HEK293 (cell line): ENCODE measurements around the gene METRNL.

Experiments used
- CTCF ChIA-PET: fragments of 350-600 bp; formaldehyde crosslinking; extraction: SDS; loops from one replicate; lab custom pipeline; 2021; ENCODE audit warnings: antibody characterized with exemption; lab: Yijun Ruan, JAX
- POLR2A ChIA-PET: fragments of 300-600 bp; formaldehyde crosslinking; extraction: SDS; loops from one replicate; lab custom pipeline; 2020; ENCODE audit warnings: antibody characterized with exemption, inconsistent platforms; lab: Yijun Ruan, JAX
- H3K27ac ChIP-seq: fragments of 200-500 bp; sonication (Bioruptor generic); 2 replicates; pipeline ENCODE4 v1.5.1; 2014; ENCODE audit warnings: low read depth, low read length, control low read depth, inconsistent platforms; ENCODE audit errors: extremely low read depth
- H3K36me3 ChIP-seq, 2 experiments: fragments of 200-500 bp in 1 of 2; sonication (Bioruptor generic) in 1 of 2; 1 replicate in 1 of 2; 2 replicates in 1 of 2; pipeline ENCODE4 v1.5.1; 2014 to 2017; ENCODE audit warnings: inconsistent platforms in 2 of 2, low read length in 2 of 2; ENCODE audit not compliant: control insufficient read depth in 2 of 2, insufficient read depth in 1 of 2
- H3K4me1 ChIP-seq: fragments of 200-500 bp; sonication (Bioruptor generic); 2 replicates; pipeline ENCODE4 v1.5.1; 2014; ENCODE audit warnings: mild to moderate bottlenecking, low read length, inconsistent platforms; ENCODE audit not compliant: control insufficient read depth, insufficient read depth
- H3K4me3 ChIP-seq: 2 replicates; pipeline ENCODE4 v1.5.1; 2011; ENCODE audit warnings: low read depth, mild to moderate bottlenecking, control low read depth, low read length, moderate library complexity
- H3K9me3 ChIP-seq: fragments of 200-500 bp; sonication (Bioruptor generic); 2 replicates; pipeline ENCODE4 v1.5.1; 2014; ENCODE audit warnings: low read depth, low read length, inconsistent platforms; ENCODE audit not compliant: control insufficient read depth, insufficient read depth
- BCL11A ChIP-seq: fragments of 450-650 bp; formaldehyde crosslinking; IDR thresholded peaks from 2 replicates; pipeline ENCODE4 v1.5.1; 2016; ENCODE audit warnings: low read depth, missing biosample characterization, missing genetic modification characterization
- FEZF1 ChIP-seq: fragments of 450-650 bp; formaldehyde crosslinking; IDR thresholded peaks from 2 replicates; pipeline ENCODE4 v1.5.1; 2016; ENCODE audit warnings: missing biosample characterization, missing genetic modification characterization
- GLIS1 ChIP-seq: fragments of 450-650 bp; formaldehyde crosslinking; IDR thresholded peaks from 2 replicates; pipeline ENCODE4 v1.5.1; 2016; ENCODE audit warnings: missing biosample characterization, missing genetic modification characterization
- TRIM28 ChIP-seq: IDR thresholded peaks from 2 replicates; pipeline ENCODE4 v1.6.1; 2011; ENCODE audit warnings: low read length, control low read depth, borderline replicate concordance
- YY1 ChIP-seq: fragments of 450-650 bp; formaldehyde crosslinking; IDR thresholded peaks from 2 replicates; pipeline ENCODE4 v1.5.1; 2018; ENCODE audit warnings: missing biosample characterization, missing genetic modification characterization
- ZBTB17 ChIP-seq: fragments of 450-650 bp; formaldehyde crosslinking; IDR thresholded peaks from 2 replicates; pipeline ENCODE4 v1.5.1; 2016; ENCODE audit warnings: missing biosample characterization, missing genetic modification characterization
- ZBTB8A ChIP-seq: fragments of 450-650 bp; formaldehyde crosslinking; IDR thresholded peaks from 2 replicates; pipeline ENCODE4 v1.5.1; 2016; ENCODE audit warnings: missing biosample characterization, missing genetic modification characterization
- ZEB2 ChIP-seq: fragments of 450-650 bp; formaldehyde crosslinking; IDR thresholded peaks from 2 replicates; pipeline ENCODE4 v1.5.1; 2016; ENCODE audit warnings: missing biosample characterization, missing genetic modification characterization
- ZIC2 ChIP-seq: fragments of 450-650 bp; formaldehyde crosslinking; IDR thresholded peaks from 2 replicates; pipeline ENCODE4 v1.5.1; 2016; ENCODE audit warnings: missing biosample characterization, missing genetic modification characterization
- ZNF24 ChIP-seq: fragments of 450-650 bp; formaldehyde crosslinking; IDR thresholded peaks from 2 replicates; pipeline ENCODE4 v1.5.1; 2016; ENCODE audit warnings: missing biosample characterization, missing genetic modification characterization
- ZNF292 ChIP-seq: fragments of 450-650 bp; formaldehyde crosslinking; IDR thresholded peaks from 2 replicates; pipeline ENCODE4 v1.5.1; 2016; ENCODE audit warnings: low read depth, missing biosample characterization, missing genetic modification characterization, borderline replicate concordance
- ZNF335 ChIP-seq: fragments of 450-650 bp; formaldehyde crosslinking; conservative IDR thresholded peaks from 2 replicates; pipeline ENCODE4 v1.5.1; 2016; ENCODE audit warnings: missing biosample characterization, missing genetic modification characterization
- ZNF514 ChIP-seq: fragments of 450-650 bp; formaldehyde crosslinking; IDR thresholded peaks from 2 replicates; pipeline ENCODE4 v1.5.1; 2016; ENCODE audit warnings: missing biosample characterization, missing genetic modification characterization
- ZNF610 ChIP-seq: fragments of 450-650 bp; formaldehyde crosslinking; IDR thresholded peaks from 2 replicates; pipeline ENCODE4 v1.5.1; 2016; ENCODE audit warnings: missing biosample characterization, missing genetic modification characterization, borderline replicate concordance
- ZNF629 ChIP-seq: fragments of 450-650 bp; formaldehyde crosslinking; IDR thresholded peaks from 2 replicates; pipeline ENCODE4 v1.5.1; 2017; ENCODE audit warnings: missing biosample characterization, missing genetic modification characterization
- ZNF664 ChIP-seq: fragments of 450-650 bp; formaldehyde crosslinking; IDR thresholded peaks from 2 replicates; pipeline ENCODE4 v1.5.1; 2016; ENCODE audit warnings: missing biosample characterization, missing genetic modification characterization
- ZNF785 ChIP-seq: fragments of 450-650 bp; formaldehyde crosslinking; IDR thresholded peaks from 2 replicates; pipeline ENCODE4 v1.5.1; 2016; ENCODE audit warnings: missing biosample characterization, missing genetic modification characterization
- ZNF792 ChIP-seq: fragments of 450-650 bp; formaldehyde crosslinking; IDR thresholded peaks from 2 replicates; pipeline ENCODE4 v1.5.1; 2016; ENCODE audit warnings: missing biosample characterization, missing genetic modification characterization
- TF ChIP-seq, protein P1 (sequence below): fragments of 450-650 bp; formaldehyde crosslinking; IDR thresholded peaks from 2 replicates; pipeline ENCODE4 v1.5.1; 2016; ENCODE audit warnings: missing biosample characterization, missing genetic modification characterization
- TF ChIP-seq, protein P2 (sequence below): fragments of 450-650 bp; formaldehyde crosslinking; IDR thresholded peaks from 2 replicates; pipeline ENCODE4 v1.5.1; 2016; ENCODE audit warnings: missing biosample characterization, missing genetic modification characterization, low read depth
- TF ChIP-seq, protein P3 (sequence below): fragments of 450-650 bp; formaldehyde crosslinking; IDR thresholded peaks from 2 replicates; pipeline ENCODE4 v1.5.1; 2017; ENCODE audit warnings: missing biosample characterization, missing genetic modification characterization
- TF ChIP-seq, protein P4 (sequence below): fragments of 450-650 bp; formaldehyde crosslinking; IDR thresholded peaks from 2 replicates; pipeline ENCODE4 v1.5.1; 2016; ENCODE audit warnings: missing biosample characterization, missing genetic modification characterization
- TF ChIP-seq, protein P5 (sequence below): fragments of 450-650 bp; formaldehyde crosslinking; IDR thresholded peaks from 2 replicates; pipeline ENCODE4; 2016; ENCODE audit warnings: missing biosample characterization, missing genetic modification characterization
- TF ChIP-seq, protein P6 (sequence below): fragments of 450-650 bp; formaldehyde crosslinking; IDR thresholded peaks from 2 replicates; pipeline ENCODE4 v1.5.1; 2016; ENCODE audit warnings: missing biosample characterization, missing genetic modification characterization

METRNL gene

DNA sequence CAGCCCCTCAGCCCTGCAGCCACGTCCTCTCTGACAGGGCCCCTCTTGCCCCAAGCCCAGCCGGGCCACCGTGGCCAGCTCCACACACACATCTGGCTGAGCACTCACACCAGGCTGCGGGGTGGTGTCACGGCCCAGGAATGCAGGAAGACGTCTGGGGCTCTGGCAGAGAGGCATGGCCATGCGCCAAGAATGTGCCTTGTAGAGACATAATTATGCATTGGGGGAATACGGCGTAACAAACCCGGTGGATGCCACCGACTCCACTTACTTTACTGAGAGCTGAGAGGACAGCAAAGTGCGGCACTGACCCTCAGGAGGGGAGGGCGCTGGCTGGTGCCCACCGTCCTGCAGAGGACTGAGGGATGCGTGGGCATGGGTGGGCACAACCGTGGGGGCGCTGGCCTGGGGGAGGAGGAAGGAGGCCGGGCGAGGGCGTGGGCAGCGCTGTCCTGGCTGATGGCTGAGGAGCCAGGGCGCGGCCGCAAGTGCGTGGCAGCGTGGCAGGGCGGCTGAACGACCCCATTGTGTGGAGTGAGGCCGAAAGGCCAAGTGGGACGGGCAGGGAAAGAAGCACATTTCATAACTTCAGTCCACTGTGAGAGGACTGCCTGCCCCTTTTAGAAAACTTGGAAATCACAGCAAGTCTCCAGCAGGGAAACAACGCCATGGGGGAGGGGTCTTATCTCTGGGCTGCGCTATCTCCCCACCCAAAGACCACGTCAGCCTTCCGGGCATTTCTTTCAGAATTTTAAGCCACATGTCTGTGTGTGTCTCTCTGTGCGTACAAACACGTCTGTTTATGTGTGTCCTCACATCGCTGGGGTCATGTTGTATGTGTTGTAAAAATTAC, 30.6 kb downstream of the METRNL start (continued):
- TF ChIP-seq, protein P1, sequence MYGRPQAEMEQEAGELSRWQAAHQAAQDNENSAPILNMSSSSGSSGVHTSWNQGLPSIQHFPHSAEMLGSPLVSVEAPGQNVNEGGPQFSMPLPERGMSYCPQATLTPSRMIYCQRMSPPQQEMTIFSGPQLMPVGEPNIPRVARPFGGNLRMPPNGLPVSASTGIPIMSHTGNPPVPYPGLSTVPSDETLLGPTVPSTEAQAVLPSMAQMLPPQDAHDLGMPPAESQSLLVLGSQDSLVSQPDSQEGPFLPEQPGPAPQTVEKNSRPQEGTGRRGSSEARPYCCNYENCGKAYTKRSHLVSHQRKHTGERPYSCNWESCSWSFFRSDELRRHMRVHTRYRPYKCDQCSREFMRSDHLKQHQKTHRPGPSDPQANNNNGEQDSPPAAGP (tag by site-specific recombination), result 0 out of 2 replicates have a peak, but pooled peaks have one; percentile 27
- TF ChIP-seq ZNF629 (tag by site-specific recombination) (peak; percentile 82), ZNF514 (tag by site-specific recombination) (no peak), ZNF785 (tag by site-specific recombination) (no peak), FEZF1 (no peak), ZBTB8A (tag by site-specific recombination) (peak; percentile 63), GLIS1 (tag by site-specific recombination) (peak; percentile 59), ZIC2 (tag by site-specific recombination) (peak; percentile 61), ZNF610 (no peak), YY1 (tag by site-specific recombination) (no peak), ZNF292 (tag by site-specific recombination) (no peak), ZNF792 (tag by site-specific recombination) (peak; percentile 23; the same call in 1 of the 2 replicates), ZNF24 (tag by site-specific recombination) (0 out of 2 replicates have a peak, but pooled peaks have one; percentile 22), ZBTB17 (tag by site-specific recombination) (peak; percentile 61), BCL11A (tag by site-specific recombination) (peak; percentile 43; the same call in 1 of the 2 replicates), ZNF335 (tag by site-specific recombination) (no peak), ZEB2 (tag by site-specific recombination) (peak; percentile 85)
- TF ChIP-seq, protein P2, sequence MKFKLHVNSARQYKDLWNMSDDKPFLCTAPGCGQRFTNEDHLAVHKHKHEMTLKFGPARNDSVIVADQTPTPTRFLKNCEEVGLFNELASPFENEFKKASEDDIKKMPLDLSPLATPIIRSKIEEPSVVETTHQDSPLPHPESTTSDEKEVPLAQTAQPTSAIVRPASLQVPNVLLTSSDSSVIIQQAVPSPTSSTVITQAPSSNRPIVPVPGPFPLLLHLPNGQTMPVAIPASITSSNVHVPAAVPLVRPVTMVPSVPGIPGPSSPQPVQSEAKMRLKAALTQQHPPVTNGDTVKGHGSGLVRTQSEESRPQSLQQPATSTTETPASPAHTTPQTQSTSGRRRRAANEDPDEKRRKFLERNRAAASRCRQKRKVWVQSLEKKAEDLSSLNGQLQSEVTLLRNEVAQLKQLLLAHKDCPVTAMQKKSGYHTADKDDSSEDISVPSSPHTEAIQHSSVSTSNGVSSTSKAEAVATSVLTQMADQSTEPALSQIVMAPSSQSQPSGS, result peak; percentile 45; the same call in 1 of the 2 replicates
- TF ChIP-seq, protein P3, sequence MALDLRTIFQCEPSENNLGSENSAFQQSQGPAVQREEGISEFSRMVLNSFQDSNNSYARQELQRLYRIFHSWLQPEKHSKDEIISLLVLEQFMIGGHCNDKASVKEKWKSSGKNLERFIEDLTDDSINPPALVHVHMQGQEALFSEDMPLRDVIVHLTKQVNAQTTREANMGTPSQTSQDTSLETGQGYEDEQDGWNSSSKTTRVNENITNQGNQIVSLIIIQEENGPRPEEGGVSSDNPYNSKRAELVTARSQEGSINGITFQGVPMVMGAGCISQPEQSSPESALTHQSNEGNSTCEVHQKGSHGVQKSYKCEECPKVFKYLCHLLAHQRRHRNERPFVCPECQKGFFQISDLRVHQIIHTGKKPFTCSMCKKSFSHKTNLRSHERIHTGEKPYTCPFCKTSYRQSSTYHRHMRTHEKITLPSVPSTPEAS (tag by site-specific recombination), result no peak
- TF ChIP-seq, protein P4, sequence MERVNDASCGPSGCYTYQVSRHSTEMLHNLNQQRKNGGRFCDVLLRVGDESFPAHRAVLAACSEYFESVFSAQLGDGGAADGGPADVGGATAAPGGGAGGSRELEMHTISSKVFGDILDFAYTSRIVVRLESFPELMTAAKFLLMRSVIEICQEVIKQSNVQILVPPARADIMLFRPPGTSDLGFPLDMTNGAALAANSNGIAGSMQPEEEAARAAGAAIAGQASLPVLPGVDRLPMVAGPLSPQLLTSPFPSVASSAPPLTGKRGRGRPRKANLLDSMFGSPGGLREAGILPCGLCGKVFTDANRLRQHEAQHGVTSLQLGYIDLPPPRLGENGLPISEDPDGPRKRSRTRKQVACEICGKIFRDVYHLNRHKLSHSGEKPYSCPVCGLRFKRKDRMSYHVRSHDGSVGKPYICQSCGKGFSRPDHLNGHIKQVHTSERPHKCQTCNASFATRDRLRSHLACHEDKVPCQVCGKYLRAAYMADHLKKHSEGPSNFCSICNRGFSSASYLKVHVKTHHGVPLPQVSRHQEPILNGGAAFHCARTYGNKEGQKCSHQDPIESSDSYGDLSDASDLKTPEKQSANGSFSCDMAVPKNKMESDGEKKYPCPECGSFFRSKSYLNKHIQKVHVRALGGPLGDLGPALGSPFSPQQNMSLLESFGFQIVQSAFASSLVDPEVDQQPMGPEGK, result peak; percentile 65

DNA sequence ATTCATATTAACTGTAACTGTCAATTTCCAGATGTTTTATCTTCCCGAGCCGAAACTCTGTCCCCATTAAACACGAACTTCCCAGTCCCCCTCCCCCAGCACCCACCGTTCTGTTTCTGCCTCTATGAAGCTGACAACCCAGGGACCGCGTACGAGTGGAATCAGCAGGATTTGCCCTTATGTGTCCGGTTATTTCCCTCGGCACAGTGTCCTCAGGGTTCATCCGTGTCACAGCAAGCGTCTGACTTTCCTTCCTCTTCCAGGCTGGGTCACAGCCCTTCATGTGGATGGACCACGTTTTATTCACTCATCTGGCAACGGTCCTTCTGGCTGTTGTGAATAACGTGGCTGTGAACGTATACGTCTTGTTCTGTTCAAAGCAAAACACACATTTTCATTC, 31.3 kb downstream of the METRNL start:
- CTCF ChIA-PET, result interaction anchor here (1.0 kb wide), 1 partner anchor 57 kb away, joined by 3 read pairs; no protein-coding TSS in a partner anchor
- Histone ChIP-seq H3K36me3 (no peaks in the 10 kb centered on the region), H3K9me3 (no peaks in the 10 kb centered on the region), H3K27ac (no peak overlapping the region), H3K4me3 (no peak overlapping the region), H3K4me1 (peaks cover 13% of the 10 kb centered on the region)
- TF ChIP-seq, protein P5, sequence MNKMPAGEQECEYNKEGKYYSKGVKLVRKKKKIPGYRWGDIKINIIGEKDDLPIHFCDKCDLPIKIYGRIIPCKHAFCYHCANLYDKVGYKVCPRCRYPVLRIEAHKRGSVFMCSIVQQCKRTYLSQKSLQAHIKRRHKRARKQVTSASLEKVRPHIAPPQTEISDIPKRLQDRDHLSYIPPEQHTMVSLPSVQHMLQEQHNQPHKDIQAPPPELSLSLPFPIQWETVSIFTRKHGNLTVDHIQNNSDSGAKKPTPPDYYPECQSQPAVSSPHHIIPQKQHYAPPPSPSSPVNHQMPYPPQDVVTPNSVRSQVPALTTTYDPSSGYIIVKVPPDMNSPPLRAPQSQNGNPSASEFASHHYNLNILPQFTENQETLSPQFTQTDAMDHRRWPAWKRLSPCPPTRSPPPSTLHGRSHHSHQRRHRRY, result no peak
- TF ChIP-seq, protein P6, sequence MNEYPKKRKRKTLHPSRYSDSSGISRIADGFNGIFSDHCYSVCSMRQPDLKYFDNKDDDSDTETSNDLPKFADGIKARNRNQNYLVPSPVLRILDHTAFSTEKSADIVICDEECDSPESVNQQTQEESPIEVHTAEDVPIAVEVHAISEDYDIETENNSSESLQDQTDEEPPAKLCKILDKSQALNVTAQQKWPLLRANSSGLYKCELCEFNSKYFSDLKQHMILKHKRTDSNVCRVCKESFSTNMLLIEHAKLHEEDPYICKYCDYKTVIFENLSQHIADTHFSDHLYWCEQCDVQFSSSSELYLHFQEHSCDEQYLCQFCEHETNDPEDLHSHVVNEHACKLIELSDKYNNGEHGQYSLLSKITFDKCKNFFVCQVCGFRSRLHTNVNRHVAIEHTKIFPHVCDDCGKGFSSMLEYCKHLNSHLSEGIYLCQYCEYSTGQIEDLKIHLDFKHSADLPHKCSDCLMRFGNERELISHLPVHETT, result no peak
- TF ChIP-seq TRIM28 (0 out of 2 replicates have a peak, but pooled peaks have one; percentile 5), ZNF664 (tag by site-specific recombination) (no peak)
- POLR2A ChIA-PET, result no interaction called here
